8988T (cell line): ENCODE data around the gene PSMB7.

Experiments used
- DNase-seq: peaks from one replicate; pipeline ENCODE4 v3.0.0; 2011

PSMB7 gene

GRCh38 chr9:124322618-124323432 lies 92.4 kb downstream of the PSMB7 start:
- no peak for DNase-seq

GRCh38 chr9:124321935-124322334 lies 93.3 kb downstream of the PSMB7 start:
- no peak for DNase-seq

- DNase-seq = no peak
These were observed 93.8 kb downstream of the PSMB7 start for GRCh38 chr9:124321416-124321815.

- DNase-seq = peak; percentile 88
These were observed 94.9 kb downstream of the PSMB7 start for GRCh38 chr9:124320062-124320973.

- DNase-seq = no peak
These were observed 99.4 kb downstream of the PSMB7 start for GRCh38 chr9:124315882-124316281.

GRCh38 chr9:124313940-124314339 lies 101.3 kb downstream of the PSMB7 start:
- DNase-seq = no peak

- DNase-seq = no peak
These were observed 102.7 kb downstream of the PSMB7 start for GRCh38 chr9:124312290-124313265.

- no peak for DNase-seq
These were observed 104.0 kb downstream of the PSMB7 start for GRCh38 chr9:124311283-124311682.

- DNase-seq = peak; percentile 75
These were observed 105.6 kb downstream of the PSMB7 start for GRCh38 chr9:124309667-124310084.

GRCh38 chr9:124308606-124309491 lies 106.4 kb downstream of the PSMB7 start:
- DNase-seq = no peak

GRCh38 chr9:124307379-124308030 lies 107.7 kb downstream of the PSMB7 start:
- no peak for DNase-seq

- no peak for DNase-seq
These were observed 109.0 kb downstream of the PSMB7 start for GRCh38 chr9:124306098-124306735.

- no peak for DNase-seq
These were observed 111.0 kb downstream of the PSMB7 start for GRCh38 chr9:124304285-124304684.

- DNase-seq = no peak
These were observed 111.5 kb downstream of the PSMB7 start for GRCh38 chr9:124303762-124304161.
